C4-2B (cell line): ENCODE measurements around the gene CDKAL1.

Experiments used
- CTCF ChIP-seq: fragments of 450-650 bp; conservative IDR thresholded peaks from 2 replicates; pipeline ENCODE4 v1.5.1; 2017; ENCODE audit warnings: mild to moderate bottlenecking
- ZFX ChIP-seq: fragments of 450-650 bp; IDR thresholded peaks from 2 replicates; pipeline ENCODE4 v1.6.1; 2017

DNA sequence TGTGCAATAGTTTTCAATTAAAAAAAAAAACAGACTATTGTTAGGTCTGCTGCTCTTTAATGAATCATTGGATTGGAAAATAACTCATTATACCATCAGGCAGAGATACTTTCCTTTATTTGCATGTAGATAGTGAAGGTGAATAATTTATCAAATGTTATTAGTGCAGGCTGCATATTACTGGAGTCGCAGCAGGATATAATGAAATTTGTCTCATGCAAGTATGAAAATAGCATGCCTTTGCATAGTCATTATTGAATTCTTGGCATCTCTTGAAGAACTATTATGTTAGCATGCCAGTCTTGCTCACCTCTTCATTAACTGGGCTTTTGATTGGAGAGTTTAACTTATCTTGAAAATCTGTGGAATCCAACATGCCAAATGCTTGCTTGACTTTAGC is 241.7 kb downstream of the CDKAL1 start:
- TF ChIP-seq CTCF (no peak), ZFX (no peak)
